ENCODE data around the gene PIP4K2C. TPM values are rescaled to one million over a fixed set of nuclear protein-coding genes. Genes with fewer than 3 reads are reported as not detected.

PIP4K2C gene
- total RNA-seq, 1 donor from 2014 or later: 17.3 TPM

DNA sequence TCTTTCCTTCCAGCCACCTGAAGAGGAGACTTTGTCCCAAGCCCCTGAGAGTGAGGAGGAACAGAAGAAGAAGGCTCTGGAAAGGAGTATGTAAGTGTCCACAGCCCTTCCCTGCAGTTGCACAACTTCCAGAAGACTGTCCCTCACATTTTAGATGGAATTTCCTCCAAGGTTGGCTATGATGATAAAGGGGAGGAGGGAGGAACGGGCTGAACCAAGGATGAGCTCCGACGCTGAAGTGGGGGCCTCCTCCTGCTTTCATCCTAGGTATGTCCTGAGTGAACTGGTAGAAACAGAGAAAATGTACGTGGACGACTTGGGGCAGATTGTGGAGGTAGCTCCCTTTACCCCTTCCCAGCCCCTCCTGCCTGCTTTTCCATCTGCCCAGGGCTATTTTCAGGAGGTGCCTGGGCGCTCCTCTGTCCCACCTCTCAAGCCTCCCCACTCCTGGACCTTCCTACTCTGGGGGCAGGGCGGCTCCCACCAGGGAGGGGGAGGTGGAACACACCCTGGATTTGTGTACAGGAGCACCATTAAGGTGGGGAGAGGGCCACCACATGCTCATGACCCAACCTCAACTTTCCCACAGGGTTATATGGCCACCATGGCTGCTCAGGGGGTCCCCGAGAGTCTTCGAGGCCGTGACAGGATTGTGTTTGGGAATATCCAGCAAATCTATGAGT lies 22.6 kb downstream of the PIP4K2C start:
- no peak overlapping the region for H3K4me3 Mint-ChIP-seq
- no peaks in the 10 kb centered on the region for H3K9me3 Mint-ChIP-seq
- no peak for TF ChIP-seq CTCF (conservative IDR thresholded peaks at IDR 0.05)
- H3K4me1 Mint-ChIP-seq: peaks cover 29% of the 10 kb centered on the region
- H3K36me3 Mint-ChIP-seq (ENCODE audit: low read depth): peaks cover 22% of the 10 kb centered on the region
- H3K27ac Mint-ChIP-seq (ENCODE audit: unreplicated experiment): no peak overlapping the region
- H3K27me3 Mint-ChIP-seq (ENCODE audit: low read depth): peaks cover 19% of the 10 kb centered on the region
- DNase-seq (ENCODE audit: low read depth, low spot score): no peak

- peaks cover 27% of the 10 kb centered on the region for H3K27me3 Mint-ChIP-seq (ENCODE audit: low read depth)
- no peaks in the 10 kb centered on the region for H3K9me3 Mint-ChIP-seq
- no peak for DNase-seq (ENCODE audit: low read depth, low spot score)
- peak overlapping the region; percentile 54 for H3K4me3 Mint-ChIP-seq
- no peak overlapping the region for H3K27ac Mint-ChIP-seq (ENCODE audit: unreplicated experiment)
- H3K36me3 Mint-ChIP-seq (ENCODE audit: low read depth): peaks cover 28% of the 10 kb centered on the region
- peaks cover 28% of the 10 kb centered on the region for H3K4me1 Mint-ChIP-seq
- no peak for TF ChIP-seq CTCF (conservative IDR thresholded peaks at IDR 0.05)
Measured at GRCh38 chr12:57614178-57614947, 23.4 kb downstream of the PIP4K2C start.

- no peak for DNase-seq (ENCODE audit: low read depth, low spot score)
- Mint-ChIP-seq H3K9me3 (no peaks in the 10 kb centered on the region), H3K4me3 (peak overlapping the region; percentile 54), H3K4me1 (peaks cover 21% of the 10 kb centered on the region), H3K27me3 (ENCODE audit: low read depth) (peaks cover 33% of the 10 kb centered on the region), H3K36me3 (ENCODE audit: low read depth) (peaks cover 28% of the 10 kb centered on the region), H3K27ac (ENCODE audit: unreplicated experiment) (no peak overlapping the region)
- no peak for TF ChIP-seq CTCF (conservative IDR thresholded peaks at IDR 0.05)
Measured at GRCh38 chr12:57614948-57615500, 24.0 kb downstream of the PIP4K2C start.

DNA sequence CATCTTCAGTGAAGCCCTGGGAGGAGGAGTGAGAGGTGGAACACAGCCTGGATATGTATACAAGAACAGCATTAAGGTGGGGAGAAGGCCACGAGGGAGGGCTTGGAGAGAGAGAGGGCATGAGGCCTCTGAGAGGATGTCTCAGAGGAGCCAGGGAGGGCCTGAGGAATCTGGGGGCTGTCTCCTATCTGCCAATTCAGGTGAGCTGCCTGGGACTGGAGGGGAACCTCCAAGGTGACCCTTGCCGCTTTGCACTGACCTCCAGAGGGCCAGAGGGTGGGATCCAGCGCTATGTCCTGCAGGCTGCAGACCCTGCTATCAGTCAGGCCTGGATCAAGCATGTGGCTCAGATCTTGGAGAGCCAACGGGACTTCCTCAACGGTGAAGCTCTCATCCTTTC lies 24.6 kb downstream of the PIP4K2C start:
- Mint-ChIP-seq H3K4me3 (no peak overlapping the region), H3K27me3 (ENCODE audit: low read depth) (peaks cover 37% of the 10 kb centered on the region), H3K9me3 (no peaks in the 10 kb centered on the region), H3K36me3 (ENCODE audit: low read depth) (peaks cover 28% of the 10 kb centered on the region), H3K27ac (ENCODE audit: unreplicated experiment) (no peak overlapping the region), H3K4me1 (peaks cover 20% of the 10 kb centered on the region)
- TF ChIP-seq CTCF (conservative IDR thresholded peaks at IDR 0.05): no peak
- no peak for DNase-seq (ENCODE audit: low read depth, low spot score)

DNA sequence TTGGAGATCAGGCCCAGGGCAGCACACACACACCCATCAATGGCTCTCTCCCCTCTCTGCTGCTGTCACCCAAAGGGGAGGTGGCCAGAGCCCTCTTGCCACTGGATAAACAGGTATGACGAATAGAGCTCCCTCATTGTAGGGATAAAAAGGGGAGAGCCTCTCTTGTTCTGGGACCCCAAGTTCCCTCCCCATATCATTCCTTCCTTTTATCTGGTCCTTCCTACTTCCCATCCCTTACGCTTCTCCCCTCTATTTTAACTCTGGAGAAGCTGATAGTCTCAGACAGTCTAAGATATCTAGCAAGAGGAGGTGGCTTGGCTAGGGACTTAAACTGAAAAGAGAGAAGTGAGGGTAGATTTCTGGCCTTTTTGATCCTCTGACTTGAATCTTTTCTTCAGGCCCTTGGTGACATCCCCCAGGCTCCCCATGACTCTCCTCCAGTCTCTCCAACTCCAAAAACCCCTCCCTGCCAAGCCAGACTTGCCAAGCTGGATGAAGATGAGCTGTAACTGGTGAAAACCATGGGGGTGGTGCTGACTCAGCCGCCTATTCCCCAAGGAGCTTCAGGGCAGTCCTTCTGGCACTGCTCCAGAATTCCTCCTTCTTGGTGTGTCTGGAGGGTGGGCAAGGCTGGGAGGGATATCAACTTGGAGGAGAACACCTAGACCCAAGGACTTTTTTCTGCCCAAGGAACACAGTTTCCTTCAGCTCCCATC lies 25.6 kb downstream of the PIP4K2C start:
- no peak for TF ChIP-seq CTCF (conservative IDR thresholded peaks at IDR 0.05)
- no peak for DNase-seq (ENCODE audit: low read depth, low spot score)
- H3K36me3 Mint-ChIP-seq (ENCODE audit: low read depth): peaks cover 28% of the 10 kb centered on the region
- peak overlapping the region; percentile 12 for H3K4me3 Mint-ChIP-seq
- peaks cover 28% of the 10 kb centered on the region for H3K4me1 Mint-ChIP-seq
- H3K27ac Mint-ChIP-seq (ENCODE audit: unreplicated experiment): no peak overlapping the region
- peaks cover 46% of the 10 kb centered on the region for H3K27me3 Mint-ChIP-seq (ENCODE audit: low read depth)
- no peaks in the 10 kb centered on the region for H3K9me3 Mint-ChIP-seq

Measured in neural crest cell (in vitro differentiated cells).